T-cell (primary cell): ENCODE measurements around the gene SLC25A13. TPM values are rescaled to one million over a fixed set of nuclear protein-coding genes. Genes with fewer than 3 reads are reported as not detected.

ENCODE experiments used
- ATAC-seq, 4 experiments: fragments of 200-7000 bp in 3 of 4; fragments of 150-1000 bp in 1 of 4; cut with Tn5 transposase; replicated peaks in 1 of 4; 1 replicate in 3 of 4; 2 replicates in 1 of 4; pipeline ENCODE4 v1.10.0; 2021; ENCODE audit warnings: moderate library complexity in 3 of 4, mild to moderate bottlenecking in 2 of 4, moderate number of reproducible peaks in 1 of 4
- CTCF ChIA-PET, 2 donors: fragments of 300-600 bp; sonication (Branson Sonifier 250); formaldehyde crosslinking; loops; one replicate each; lab custom pipeline; 2022; ENCODE audit warnings: antibody characterized with exemption in 2 of 2; lab: Charles Lee
- POLR2A ChIA-PET, 2 donors: fragments of 300-600 bp; sonication (Branson Sonifier 250); formaldehyde crosslinking; loops; one replicate each; lab custom pipeline; 2022; ENCODE audit warnings: antibody characterized with exemption in 2 of 2; lab: Charles Lee
- DNase-seq, 35 experiments: peaks; one replicate each; pipeline versions ENCODE4 v3.0.0 to v3.0.0-alpha.2; 2013 to 2023
- H3K27ac ChIP-seq: one replicate; pipeline ENCODE4 v1.5.1; 2013; ENCODE audit warnings: low read length
- H3K27me3 ChIP-seq, 2 experiments: replicated peaks in 1 of 2; 1 replicate in 1 of 2; 2 replicates in 1 of 2; pipeline versions ENCODE4 v1.6.1 to v1.7.0; 2013; ENCODE audit warnings: low read length in 1 of 2, mixed read lengths in 1 of 2; ENCODE audit not compliant: control insufficient read depth in 2 of 2, insufficient read depth in 2 of 2; ENCODE audit errors: extremely low read depth in 1 of 2
- H3K36me3 ChIP-seq, 2 donors: 1 replicate in 1 of 2; 2 replicates in 1 of 2; pipeline versions ENCODE4 v1.6.1 to v1.7.0; 2013; ENCODE audit warnings: low read length in 1 of 2; ENCODE audit not compliant: control insufficient read depth in 2 of 2, insufficient read depth in 1 of 2; ENCODE audit errors: extremely low read depth in 1 of 2
- H3K4me1 ChIP-seq, 2 experiments: 1 replicate in 1 of 2; 2 replicates in 1 of 2; pipeline versions ENCODE4 v1.6.1 to v1.7.0; 2013; ENCODE audit warnings: low read length in 2 of 2, mixed read lengths in 1 of 2; ENCODE audit not compliant: insufficient read depth in 2 of 2, control insufficient read depth in 1 of 2; ENCODE audit errors: extremely low read depth in 1 of 2
- H3K4me3 ChIP-seq, 2 donors: 1 replicate in 1 of 2; 2 replicates in 1 of 2; pipeline versions ENCODE4 v1.5.1 to v1.7.0; 2013; ENCODE audit warnings: mild to moderate bottlenecking in 2 of 2, low read length in 1 of 2, moderate library complexity in 1 of 2; ENCODE audit not compliant: control insufficient read depth in 1 of 2; ENCODE audit errors: extremely low read depth in 1 of 2
- H3K9me3 ChIP-seq: 2 replicates; pipeline ENCODE4 v1.7.0; 2013
- H3K27ac Mint-ChIP-seq, 2 donors: one replicate each; pipeline ENCODE4 v1.8.0; 2020 to 2021; ENCODE audit warnings: mild to moderate bottlenecking in 2 of 2, mixed read lengths in 2 of 2
- H3K27me3 Mint-ChIP-seq, 2 donors: one replicate each; pipeline ENCODE4 v1.8.0; 2021 to 2022; ENCODE audit warnings: mixed read lengths in 2 of 2
- H3K36me3 Mint-ChIP-seq: one replicate; pipeline ENCODE4 v1.8.0; 2021; ENCODE audit warnings: mixed read lengths
- H3K4me1 Mint-ChIP-seq, 3 donors: one replicate each; pipeline ENCODE4 v1.8.0; 2020 to 2022; ENCODE audit warnings: mixed read lengths in 3 of 3, mild to moderate bottlenecking in 1 of 3
- H3K4me3 Mint-ChIP-seq, 3 donors: one replicate each; pipeline ENCODE4 v1.8.0; 2020 to 2022; ENCODE audit warnings: mild to moderate bottlenecking in 3 of 3, mixed read lengths in 3 of 3, moderate library complexity in 3 of 3
- H3K9me3 Mint-ChIP-seq, 3 donors: one replicate each; pipeline ENCODE4 v1.8.0; 2020 to 2022; ENCODE audit warnings: mixed read lengths in 3 of 3
- WGBS: methylation state at CpG from one replicate; pipeline ENCODE4 v1.1.5; 2013; ENCODE audit warnings: missing lambda C conversion rate; ENCODE audit not compliant: insufficient coverage; 5-methylcytosine and 5-hydroxymethylcytosine counted together
- total RNA-seq, 35 experiments: library from RNA in 6 of 35; stranded (reverse) in 6 of 35; fragments of 120-200 nt in 1 of 35; gene quantifications; one replicate each; pipeline versions ENCODE4 v1.2.1 to v1.2.4 and lab custom pipeline; 2013 to 2026

The SLC25A13 gene
- total RNA-seq, 5 donors from 2014 or later (not counting 1 experiment from before 2014, with no cell fraction given) = 8.1 to 19.1 (median 10.9) TPM

DNA sequence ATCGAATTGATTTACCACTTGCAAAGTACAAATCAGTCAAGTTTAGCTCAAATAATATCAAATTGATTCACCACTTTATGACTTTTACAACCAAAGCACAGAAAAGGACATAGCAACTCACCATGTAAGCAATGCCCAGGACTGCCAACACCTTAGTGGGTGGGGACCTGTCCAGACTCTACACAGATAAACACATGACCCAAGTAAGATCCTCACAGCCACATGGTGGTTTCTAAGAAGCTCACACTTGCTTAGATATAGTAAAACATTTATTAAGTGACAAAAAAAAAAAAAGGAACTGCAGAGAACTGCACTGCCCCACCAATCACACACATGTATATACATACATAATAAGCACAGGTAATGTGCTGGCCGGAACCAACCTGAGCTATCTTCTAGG lies 116.2 kb downstream of the SLC25A13 start:
- no peaks in the 10 kb centered on the region for H3K4me1 Mint-ChIP-seq
- no peaks in the 10 kb centered on the region for H3K27me3 ChIP-seq
- 100% methylated on average over 1 of the region's 2 CpGs for WGBS
- ChIA-PET POLR2A (interaction anchor here (0.6 kb wide), 2 partner anchors 13 to 66 kb away, joined by 3 read pairs; no protein-coding TSS in a partner anchor), CTCF (interaction anchor here in 1 of 2 donors (0.6 kb wide), 2 partner anchors 10 to 876 kb away, joined by 3 to 4 read pairs; no protein-coding TSS in a partner anchor)
- no peaks in the 10 kb centered on the region for H3K4me1 ChIP-seq
- DNase-seq = no peak
- peaks cover 34% of the 10 kb centered on the region for H3K36me3 Mint-ChIP-seq
- no peak overlapping the region for H3K27ac Mint-ChIP-seq
- H3K27ac ChIP-seq = no peak overlapping the region
- no peak overlapping the region for H3K4me3 Mint-ChIP-seq
- no peaks in the 10 kb centered on the region for H3K27me3 Mint-ChIP-seq
- no peaks in the 10 kb centered on the region for H3K9me3 Mint-ChIP-seq
- peaks cover 2 to 4% of the 10 kb centered on the region in 2 donors for H3K36me3 ChIP-seq
- no peaks in the 10 kb centered on the region for H3K9me3 ChIP-seq
- no peak overlapping the region for H3K4me3 ChIP-seq
- no peak for ATAC-seq

DNA sequence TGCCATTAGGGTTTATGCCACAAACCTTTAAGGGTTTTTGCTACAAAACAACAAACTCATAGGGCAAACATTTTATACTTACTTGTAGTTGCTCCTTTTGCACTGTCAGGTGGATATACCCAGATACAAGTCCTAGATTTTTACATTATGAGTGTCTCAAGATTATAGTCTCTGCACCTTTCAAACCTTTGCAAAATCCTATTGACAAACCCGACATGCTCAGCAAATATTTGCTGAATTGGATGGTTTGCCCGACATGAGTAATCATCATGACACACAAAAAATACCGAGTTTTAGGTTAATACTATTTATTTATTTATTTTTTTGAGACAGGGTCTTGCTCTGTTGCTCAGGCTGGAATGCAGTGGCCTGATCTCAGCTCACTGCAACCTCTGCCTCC lies 117.3 kb downstream of the SLC25A13 start:
- no peak overlapping the region for H3K4me3 Mint-ChIP-seq
- ATAC-seq (no peak), DNase-seq (no peak)
- H3K4me1 ChIP-seq = no peaks in the 10 kb centered on the region
- POLR2A ChIA-PET = no interaction called here
- no peak overlapping the region for H3K27ac ChIP-seq
- H3K9me3 Mint-ChIP-seq = no peaks in the 10 kb centered on the region
- peaks cover 2 to 4% of the 10 kb centered on the region in 2 donors for H3K36me3 ChIP-seq
- H3K27me3 Mint-ChIP-seq = no peaks in the 10 kb centered on the region
- H3K4me3 ChIP-seq = no peak overlapping the region
- no peak overlapping the region for H3K27ac Mint-ChIP-seq
- H3K9me3 ChIP-seq = no peaks in the 10 kb centered on the region
- H3K4me1 Mint-ChIP-seq = no peaks in the 10 kb centered on the region
- H3K27me3 ChIP-seq = no peaks in the 10 kb centered on the region
- peaks cover 39% of the 10 kb centered on the region for H3K36me3 Mint-ChIP-seq
- CTCF ChIA-PET = no interaction called here
- WGBS = no CpG with 5 or more reads among the region's 3 CpGs

DNA sequence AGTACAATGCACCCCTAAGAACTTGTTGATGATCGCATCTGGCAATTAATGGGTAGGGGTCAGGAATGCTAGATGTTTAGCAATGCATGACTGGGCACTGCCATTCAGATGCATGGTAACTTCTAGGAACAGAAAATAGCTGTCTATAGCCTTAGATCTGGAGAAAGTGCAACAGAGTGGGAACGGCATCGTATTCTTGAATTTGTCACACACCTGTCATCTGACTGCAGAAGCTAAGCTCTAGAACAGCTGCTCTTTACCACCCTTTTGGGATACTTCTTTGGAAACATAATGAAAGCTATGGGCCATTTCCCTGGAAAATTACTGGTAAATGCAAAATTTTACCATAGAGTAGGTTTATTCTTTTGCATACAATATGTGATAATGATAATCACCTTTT lies 118.1 kb downstream of the SLC25A13 start:
- peaks cover 44% of the 10 kb centered on the region for H3K36me3 Mint-ChIP-seq
- no peaks in the 10 kb centered on the region for H3K9me3 ChIP-seq
- no peaks in the 10 kb centered on the region for H3K27me3 Mint-ChIP-seq
- POLR2A ChIA-PET = no interaction called here
- H3K27ac ChIP-seq = no peak overlapping the region
- no peak overlapping the region for H3K27ac Mint-ChIP-seq
- ATAC-seq = no peak
- no peaks in the 10 kb centered on the region for H3K27me3 ChIP-seq
- no peak overlapping the region for H3K4me3 ChIP-seq
- H3K9me3 Mint-ChIP-seq = no peaks in the 10 kb centered on the region
- H3K4me3 Mint-ChIP-seq = no peak overlapping the region
- DNase-seq = no peak
- peaks cover 1 to 4% of the 10 kb centered on the region in 2 donors for H3K36me3 ChIP-seq
- 100% methylated on average over 3 of the region's 3 CpGs for WGBS
- CTCF ChIA-PET = no interaction called here
- H3K4me1 ChIP-seq = no peaks in the 10 kb centered on the region
- H3K4me1 Mint-ChIP-seq = no peaks in the 10 kb centered on the region

DNA sequence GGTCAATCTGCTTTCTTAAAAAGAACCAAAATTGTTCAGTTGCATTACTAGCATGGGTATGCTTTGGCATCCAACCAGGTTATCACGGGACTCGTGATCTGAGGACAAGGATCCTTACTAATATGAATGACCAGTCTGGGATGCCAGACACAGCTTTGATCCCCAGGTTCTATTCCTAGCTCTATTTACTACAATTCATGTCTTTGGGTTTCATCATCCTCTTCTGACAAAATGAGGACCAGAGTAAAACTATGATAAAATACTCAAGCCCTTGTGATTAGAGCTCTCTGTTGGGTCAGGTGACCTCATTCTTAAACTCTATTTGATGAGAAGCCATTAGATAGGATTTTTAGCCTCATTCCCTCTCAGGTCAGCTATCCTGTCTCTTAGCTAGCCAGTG lies 119.8 kb downstream of the SLC25A13 start:
- H3K4me1 Mint-ChIP-seq = no peaks in the 10 kb centered on the region
- CTCF ChIA-PET = no interaction called here
- H3K36me3 ChIP-seq = peaks cover 0 to 4% of the 10 kb centered on the region in 2 donors

DNA sequence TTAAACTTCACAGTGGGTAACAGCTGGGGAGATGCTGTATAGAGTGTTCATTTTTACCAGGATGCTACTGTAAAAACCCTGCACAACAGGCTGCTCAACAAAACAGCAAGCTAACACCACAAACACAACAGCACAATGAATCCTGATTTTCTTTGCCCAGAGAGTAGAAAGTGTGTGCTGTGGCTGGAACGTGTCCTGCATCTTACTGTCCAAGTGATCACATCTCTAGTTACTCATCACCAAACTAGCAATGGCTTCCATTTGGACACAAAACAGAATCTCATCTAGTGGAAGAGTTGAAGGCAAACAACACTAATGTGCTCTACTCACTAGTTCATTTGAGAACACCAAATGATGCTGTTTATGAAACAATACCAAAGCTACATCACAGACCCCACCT lies 121.2 kb downstream of the SLC25A13 start:
- no peaks in the 10 kb centered on the region for H3K4me1 ChIP-seq
- Mint-ChIP-seq H3K4me1 (no peaks in the 10 kb centered on the region), H3K36me3 (peaks cover 36% of the 10 kb centered on the region), H3K4me3 (no peak overlapping the region), H3K9me3 (no peaks in the 10 kb centered on the region), H3K27me3 (no peaks in the 10 kb centered on the region), H3K27ac (no peak overlapping the region)
- H3K27ac ChIP-seq = no peak overlapping the region
- ChIA-PET POLR2A (no interaction called here), CTCF (no interaction called here)
- H3K4me3 ChIP-seq = no peak overlapping the region
- H3K27me3 ChIP-seq = no peaks in the 10 kb centered on the region
- no CpG with 5 or more reads among the region's 1 CpG for WGBS
- no peaks in the 10 kb centered on the region for H3K9me3 ChIP-seq
- no peak for DNase-seq
- ATAC-seq = no peak
- no peaks in the 10 kb centered on the region for H3K36me3 ChIP-seq

More for the DNA sequence above, 119.8 kb downstream of the SLC25A13 start:
- no peaks in the 10 kb centered on the region for H3K9me3 ChIP-seq
- Mint-ChIP-seq H3K27ac (no peak overlapping the region), H3K36me3 (peaks cover 38% of the 10 kb centered on the region), H3K9me3 (no peaks in the 10 kb centered on the region), H3K27me3 (no peaks in the 10 kb centered on the region), H3K4me3 (no peak overlapping the region)
- 100% methylated on average over 2 of the region's 2 CpGs for WGBS
- no peak overlapping the region for H3K4me3 ChIP-seq
- no peaks in the 10 kb centered on the region for H3K4me1 ChIP-seq
- no peaks in the 10 kb centered on the region for H3K27me3 ChIP-seq
- H3K27ac ChIP-seq = no peak overlapping the region
- DNase-seq (no peak), ATAC-seq (no peak)
- POLR2A ChIA-PET = no interaction called here

DNA sequence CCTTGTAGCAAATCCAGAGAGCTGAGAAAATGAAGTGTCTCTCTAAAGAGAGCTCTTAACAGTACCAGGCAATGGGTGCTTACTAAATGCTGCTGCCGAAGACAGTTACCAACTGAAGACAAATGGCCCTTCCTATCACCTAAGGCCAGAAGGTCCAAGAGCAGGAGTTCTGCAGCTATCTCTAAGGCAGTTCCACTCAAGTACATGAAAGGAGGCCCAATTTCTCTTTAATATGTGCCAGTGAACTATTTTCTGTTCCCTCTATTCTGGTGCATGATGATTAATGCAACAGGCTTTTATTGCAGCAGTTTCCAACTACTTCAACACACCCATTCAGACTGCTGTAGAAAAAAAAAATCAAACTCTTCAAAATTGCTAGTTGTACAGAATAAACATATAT lies 122.5 kb downstream of the SLC25A13 start:
- no peaks in the 10 kb centered on the region for H3K4me1 ChIP-seq
- Mint-ChIP-seq H3K27ac (no peak overlapping the region), H3K9me3 (no peaks in the 10 kb centered on the region), H3K36me3 (peaks cover 45% of the 10 kb centered on the region), H3K4me3 (no peak overlapping the region), H3K27me3 (no peaks in the 10 kb centered on the region), H3K4me1 (no peaks in the 10 kb centered on the region)
- no peak for DNase-seq
- ChIA-PET CTCF (no interaction called here), POLR2A (no interaction called here)
- no peaks in the 10 kb centered on the region for H3K36me3 ChIP-seq
- H3K27ac ChIP-seq = no peak overlapping the region
- 100% methylated on average over 1 of the region's 1 CpG for WGBS
- no peak overlapping the region for H3K4me3 ChIP-seq
- H3K9me3 ChIP-seq = no peaks in the 10 kb centered on the region
- no peak for ATAC-seq
- no peaks in the 10 kb centered on the region for H3K27me3 ChIP-seq
